WERI-Rb-1 (cell line): Measurements from ENCODE around the gene SCAF4.

ENCODE experiments used
- DNase-seq: peaks from one replicate; pipeline ENCODE4 v3.0.0-alpha.2; 2020
- H3K27ac ChIP-seq: fragments of 250-450 bp; sonication (Bioruptor Pico); 2 replicates; pipeline ENCODE4 v1.5.1; 2020; ENCODE audit warnings: mild to moderate bottlenecking, moderate library complexity
- H3K27me3 ChIP-seq: fragments of 250-450 bp; sonication (Bioruptor Pico); 2 replicates; pipeline ENCODE4 v1.5.1; 2021; ENCODE audit warnings: mild to moderate bottlenecking, low read depth, moderate library complexity; ENCODE audit not compliant: insufficient read depth, severe bottlenecking
- H3K36me3 ChIP-seq: fragments of 250-450 bp; sonication (Bioruptor Pico); 2 replicates; pipeline ENCODE4 v1.5.1; 2020; ENCODE audit warnings: mild to moderate bottlenecking, moderate library complexity
- H3K4me3 ChIP-seq: 2 replicates; pipeline ENCODE4 v1.5.1; 2011; ENCODE audit warnings: low read depth, mild to moderate bottlenecking, control low read depth, low read length
- H3K9me3 ChIP-seq: fragments of 250-450 bp; sonication (Bioruptor Pico); 2 replicates; pipeline ENCODE4 v1.5.1; 2021; ENCODE audit warnings: mild to moderate bottlenecking, moderate library complexity; ENCODE audit not compliant: severe bottlenecking
- TF ChIP-seq, protein P1 (sequence below): IDR thresholded peaks from 2 replicates; pipeline ENCODE4 v1.5.1; 2011; ENCODE audit warnings: low read depth, mild to moderate bottlenecking, control low read depth, inconsistent platforms, low read length

The SCAF4 gene

DNA sequence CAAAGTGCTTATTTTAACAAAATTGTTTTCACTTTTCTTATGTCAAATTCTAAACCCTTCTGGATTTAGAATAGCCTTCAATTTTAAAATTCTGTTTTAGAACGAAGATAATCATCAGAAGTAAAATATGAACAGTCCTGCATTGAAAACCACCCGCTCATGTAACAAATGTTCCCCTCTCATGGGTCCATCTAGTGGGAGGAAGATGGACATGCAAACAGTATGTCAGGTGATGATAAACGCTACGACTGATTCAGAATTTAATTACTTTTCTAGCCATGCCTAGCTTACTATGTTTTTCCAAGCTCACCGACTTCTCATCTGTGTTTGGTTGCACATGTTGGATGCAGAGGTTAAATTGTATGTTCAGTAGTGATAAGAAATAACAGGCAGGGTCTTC is 48.9 kb downstream of the SCAF4 start:
- Histone ChIP-seq H3K36me3 (peaks cover 78% of the 10 kb centered on the region), H3K27ac (no peak overlapping the region), H3K4me3 (no peak overlapping the region), H3K9me3 (no peaks in the 10 kb centered on the region), H3K27me3 (no peaks in the 10 kb centered on the region)
- DNase-seq = no peak
- TF ChIP-seq, protein P1, sequence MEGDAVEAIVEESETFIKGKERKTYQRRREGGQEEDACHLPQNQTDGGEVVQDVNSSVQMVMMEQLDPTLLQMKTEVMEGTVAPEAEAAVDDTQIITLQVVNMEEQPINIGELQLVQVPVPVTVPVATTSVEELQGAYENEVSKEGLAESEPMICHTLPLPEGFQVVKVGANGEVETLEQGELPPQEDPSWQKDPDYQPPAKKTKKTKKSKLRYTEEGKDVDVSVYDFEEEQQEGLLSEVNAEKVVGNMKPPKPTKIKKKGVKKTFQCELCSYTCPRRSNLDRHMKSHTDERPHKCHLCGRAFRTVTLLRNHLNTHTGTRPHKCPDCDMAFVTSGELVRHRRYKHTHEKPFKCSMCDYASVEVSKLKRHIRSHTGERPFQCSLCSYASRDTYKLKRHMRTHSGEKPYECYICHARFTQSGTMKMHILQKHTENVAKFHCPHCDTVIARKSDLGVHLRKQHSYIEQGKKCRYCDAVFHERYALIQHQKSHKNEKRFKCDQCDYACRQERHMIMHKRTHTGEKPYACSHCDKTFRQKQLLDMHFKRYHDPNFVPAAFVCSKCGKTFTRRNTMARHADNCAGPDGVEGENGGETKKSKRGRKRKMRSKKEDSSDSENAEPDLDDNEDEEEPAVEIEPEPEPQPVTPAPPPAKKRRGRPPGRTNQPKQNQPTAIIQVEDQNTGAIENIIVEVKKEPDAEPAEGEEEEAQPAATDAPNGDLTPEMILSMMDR = peak; percentile 20; the same call in 1 of the 2 replicates

GRCh38 chr21:31682620-31683019 is 49.3 kb downstream of the SCAF4 start:
- DNase-seq = no peak
- H3K27ac ChIP-seq = no peak overlapping the region
- TF ChIP-seq, protein P1 = no peak
- H3K27me3 ChIP-seq = no peaks in the 10 kb centered on the region
- peaks cover 75% of the 10 kb centered on the region for H3K36me3 ChIP-seq
- H3K9me3 ChIP-seq = no peaks in the 10 kb centered on the region
- H3K4me3 ChIP-seq = no peak overlapping the region

DNA sequence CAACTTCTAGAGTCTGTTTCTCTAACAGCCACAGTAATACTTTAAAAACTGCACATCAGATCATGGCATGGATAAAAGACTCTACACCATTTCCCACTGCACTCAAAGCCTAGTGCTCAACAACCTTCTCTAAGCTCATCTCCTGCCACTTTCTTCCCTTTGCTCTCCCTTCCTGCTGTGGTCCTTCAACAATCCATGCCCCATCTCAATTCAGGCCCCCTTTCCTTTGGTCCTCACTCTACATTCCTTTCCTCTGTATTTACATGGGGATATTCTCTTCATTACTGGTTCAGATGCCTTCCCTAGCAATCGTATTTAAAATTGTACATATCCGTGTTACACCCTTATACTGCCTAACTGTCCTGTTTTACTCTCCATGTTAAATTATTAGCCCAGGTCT is 53.4 kb downstream of the SCAF4 start:
- Histone ChIP-seq H3K9me3 (no peaks in the 10 kb centered on the region), H3K4me3 (no peak overlapping the region), H3K27ac (no peak overlapping the region), H3K36me3 (peaks cover 39% of the 10 kb centered on the region), H3K27me3 (no peaks in the 10 kb centered on the region)
- TF ChIP-seq, protein P1 = no peak
- DNase-seq = no peak

DNA sequence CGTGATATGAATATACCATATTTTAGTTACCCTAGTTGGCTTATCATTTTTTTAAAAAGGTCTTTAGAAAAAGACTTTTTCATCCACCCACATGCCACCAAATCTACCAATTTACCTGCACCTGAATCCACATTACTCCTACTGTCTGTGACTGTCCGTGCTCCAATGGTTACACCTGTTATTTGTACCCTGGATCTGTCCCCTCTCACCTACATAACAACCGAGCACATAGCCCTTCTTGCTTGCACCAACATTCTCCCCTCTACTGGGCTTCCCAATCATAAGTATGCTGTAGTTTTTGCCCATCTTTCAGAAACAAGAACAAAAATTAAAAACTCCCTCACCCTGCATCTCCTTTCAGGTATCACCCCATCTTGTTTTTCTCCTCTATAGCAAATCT is 54.9 kb downstream of the SCAF4 start:
- Histone ChIP-seq H3K27me3 (no peaks in the 10 kb centered on the region), H3K36me3 (peaks cover 33% of the 10 kb centered on the region), H3K9me3 (no peaks in the 10 kb centered on the region), H3K27ac (no peak overlapping the region), H3K4me3 (no peak overlapping the region)
- TF ChIP-seq, protein P1 = no peak
- DNase-seq = no peak

DNA sequence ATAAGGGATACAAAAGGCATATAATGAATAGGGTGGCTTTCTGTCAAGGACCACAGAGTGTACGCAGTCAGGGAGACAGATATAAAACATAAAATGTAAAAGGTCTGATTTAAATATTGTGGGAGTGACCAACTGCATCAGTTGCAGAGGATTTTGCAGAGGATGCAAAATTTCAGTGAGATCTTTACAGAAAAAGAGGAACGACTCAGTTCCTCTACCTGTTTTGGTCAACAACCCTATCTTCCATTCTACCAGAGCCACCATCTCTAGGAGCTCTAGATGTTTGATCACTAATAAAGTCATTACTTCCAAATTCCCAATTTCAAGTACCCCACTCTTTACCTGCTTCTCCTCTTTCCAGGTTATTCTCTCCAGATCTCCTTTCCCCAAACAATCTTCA is 56.0 kb downstream of the SCAF4 start:
- Histone ChIP-seq H3K9me3 (no peaks in the 10 kb centered on the region), H3K36me3 (peaks cover 38% of the 10 kb centered on the region), H3K27me3 (no peaks in the 10 kb centered on the region), H3K27ac (no peak overlapping the region), H3K4me3 (no peak overlapping the region)
- TF ChIP-seq, protein P1 = no peak
- no peak for DNase-seq

- H3K27ac ChIP-seq = no peak overlapping the region
- no peaks in the 10 kb centered on the region for H3K9me3 ChIP-seq
Observed at GRCh38 chr21:31675318-31675717, 56.6 kb downstream of the SCAF4 start.

More at GRCh38 chr21:31675318-31675717, 56.6 kb downstream of the SCAF4 start:
- Histone ChIP-seq H3K4me3 (no peak overlapping the region), H3K27me3 (no peaks in the 10 kb centered on the region), H3K36me3 (peaks cover 39% of the 10 kb centered on the region)
- TF ChIP-seq, protein P1 = no peak
- DNase-seq = no peak
